PFSK-1 (cell line): ENCODE data around the gene MEMO1.

Experiments used
- FOXP2 ChIP-seq: optimal IDR thresholded peaks from 2 replicates; pipeline ENCODE3; 2011; ENCODE audit warnings: borderline replicate concordance, control low read depth, inconsistent platforms; ENCODE audit not compliant: insufficient read depth; ENCODE audit errors: extremely low read length, extremely low read depth
- POLR2AphosphoS5 ChIP-seq: IDR thresholded peaks from 2 replicates; pipeline ENCODE4 v1.6.1; 2012; ENCODE audit warnings: low read depth, mild to moderate bottlenecking, control low read depth, low read length, moderate library complexity
- REST ChIP-seq, 2 experiments: IDR thresholded peaks; 2 replicates each; pipeline versions ENCODE4 v1.6.1 to v1.8.0; 2011 to 2012; ENCODE audit warnings: low read depth in 2 of 2, low read length in 2 of 2, control low read depth in 1 of 2, inconsistent platforms in 1 of 2, mild to moderate bottlenecking in 1 of 2, moderate library complexity in 1 of 2; ENCODE audit not compliant: insufficient read depth in 1 of 2
- SIN3A ChIP-seq: IDR thresholded peaks from 2 replicates; pipeline ENCODE4 v1.6.1; 2012; ENCODE audit warnings: mild to moderate bottlenecking, low read length, moderate library complexity, borderline replicate concordance; ENCODE audit not compliant: insufficient read depth
- TAF1 ChIP-seq: IDR thresholded peaks from 2 replicates; pipeline ENCODE4 v1.6.1; 2012; ENCODE audit warnings: low read length, control low read depth, borderline replicate concordance; ENCODE audit not compliant: insufficient read depth

The MEMO1 gene

GRCh38 chr2:31894656-31895055 lies 116.2 kb downstream of the MEMO1 start:
- TF ChIP-seq TAF1 (no peak), REST (IDR thresholded peaks at IDR 0.05; ENCODE audit: insufficient read depth in 1 of 2, low read depth in 2 of 2, low read length in 2 of 2) (no peak), FOXP2 (no peak), SIN3A (no peak), POLR2AphosphoS5 (no peak)

- no peak for TF ChIP-seq TAF1
- TF ChIP-seq POLR2AphosphoS5: no peak
- TF ChIP-seq FOXP2: no peak
- no peak for TF ChIP-seq SIN3A
These were observed 117.7 kb downstream of the MEMO1 start for GRCh38 chr2:31893094-31893493.

- no peak for TF ChIP-seq SIN3A
These were observed 121.8 kb downstream of the MEMO1 start for GRCh38 chr2:31889044-31889443.

GRCh38 chr2:31888550-31888949 lies 122.3 kb downstream of the MEMO1 start:
- TF ChIP-seq FOXP2 (no peak), REST (IDR thresholded peaks at IDR 0.05; ENCODE audit: insufficient read depth in 1 of 2, low read depth in 2 of 2, low read length in 2 of 2) (no peak), SIN3A (no peak), TAF1 (no peak), POLR2AphosphoS5 (no peak)

- TF ChIP-seq POLR2AphosphoS5 (no peak), TAF1 (no peak), SIN3A (no peak), REST (IDR thresholded peaks at IDR 0.05; ENCODE audit: insufficient read depth in 1 of 2, low read depth in 2 of 2, low read length in 2 of 2) (no peak), FOXP2 (no peak)
These were observed 124.1 kb downstream of the MEMO1 start for GRCh38 chr2:31886700-31887099.

GRCh38 chr2:31877008-31877407 lies 133.8 kb downstream of the MEMO1 start:
- no peak for TF ChIP-seq SIN3A
- no peak for TF ChIP-seq TAF1
- TF ChIP-seq FOXP2: no peak
- TF ChIP-seq REST (IDR thresholded peaks at IDR 0.05; ENCODE audit: insufficient read depth in 1 of 2, low read depth in 2 of 2, low read length in 2 of 2): no peak
- TF ChIP-seq POLR2AphosphoS5: no peak
